Testis (tissue), 3 donors: Measurements from ENCODE around the gene FAM163B. TPM values are rescaled to one million over a fixed set of nuclear protein-coding genes. Genes with fewer than 3 reads are reported as not detected.

ENCODE experiments used
- DNase-seq: peaks from one replicate; pipeline ENCODE4 v3.0.0-alpha.2; 2019
- H3K27ac ChIP-seq, 2 donors: fragments of 200-600 bp; sonication (generic); one replicate each; pipeline ENCODE4 v1.5.1; 2019
- H3K27me3 ChIP-seq: fragments of 200-600 bp; sonication (generic); one replicate; pipeline ENCODE4 v1.5.1; 2019
- H3K36me3 ChIP-seq: fragments of 200-600 bp; sonication (generic); one replicate; pipeline ENCODE4 v1.5.1; 2017; ENCODE audit warnings: low read depth; ENCODE audit errors: missing control alignments
- H3K4me1 ChIP-seq: fragments of 200-600 bp; sonication (generic); one replicate; pipeline ENCODE4 v1.5.1; 2019
- H3K4me3 ChIP-seq, 2 donors: fragments of 200-600 bp; sonication (generic); one replicate each; pipeline ENCODE4 v1.5.1; 2017 to 2019
- H3K9me3 ChIP-seq: fragments of 200-600 bp; sonication (generic); one replicate; pipeline ENCODE4 v1.5.1; 2017
- CTCF ChIP-seq, 3 experiments: fragments of 450-650 bp in 2 of 3; fragments of 200-600 bp in 1 of 3; sonication (generic) in 1 of 3; IDR thresholded peaks; one replicate each; pipeline ENCODE4 v1.5.1; 2016 to 2019; ENCODE audit warnings: antibody characterized with exemption in 3 of 3, mild to moderate bottlenecking in 2 of 3, moderate library complexity in 1 of 3
- POLR2A ChIP-seq: fragments of 450-650 bp; IDR thresholded peaks from one replicate; pipeline ENCODE4 v1.6.1; 2017; ENCODE audit warnings: antibody characterized with exemption, mild to moderate bottlenecking, moderate library complexity
- WGBS, 2 donors: methylation state at CpG; one replicate each; pipeline ENCODE4 v1.1.5; 2018; 5-methylcytosine and 5-hydroxymethylcytosine counted together
- intact Hi-C: fragments of 100-400 bp; cut with DNase I; formaldehyde crosslinking; loops from one replicate; pipeline ENCODE4 v1.15.1; 2023; ENCODE audit warnings: low total_unique reads
- polyA plus RNA-seq: library from polyadenylated mRNA; stranded (reverse); fragments of 350-450 nt; fragmentation: Illumina TruSeq; extraction: RNeasy Lipid Tissue Mini Kit (QIAGEN cat#74804); gene quantifications from one replicate; pipeline ENCODE4 v1.2.3, GENCODE V29; 2014; ENCODE audit warnings: low read depth, low replicate concordance; ENCODE audit not compliant: insufficient read depth
- total RNA-seq, 2 donors: library from RNA; depleted of rRNA; stranded (reverse); fragments of >200 nt; gene quantifications; one replicate each; pipeline ENCODE4 v1.2.3, GENCODE V29; 2016

Gene FAM163B
- total and polyA plus RNA-seq, 3 donors from 2014 or later = 2.2 to 3.8 (median 2.8) TPM

GRCh38 chr9:133584559-133585476 is 24.4 kb downstream of the FAM163B start:
- H3K4me1 ChIP-seq = peaks cover 11% of the 10 kb centered on the region
- no peak for TF ChIP-seq POLR2A
- no peak for TF ChIP-seq CTCF (IDR thresholded peaks at IDR 0.05)
- no peaks in the 10 kb centered on the region for H3K36me3 ChIP-seq
- H3K9me3 ChIP-seq = no peaks in the 10 kb centered on the region
- WGBS, 2 donors = 36 to 37% methylated on average over 28 of the region's 28 CpGs
- DNase-seq = peak; percentile 37
- H3K4me3 ChIP-seq = no peak overlapping the region
- H3K27ac ChIP-seq = no peak overlapping the region
- no peaks in the 10 kb centered on the region for H3K27me3 ChIP-seq
- intact Hi-C loops = no loop called here

GRCh38 chr9:133584167-133584558 is 25.0 kb downstream of the FAM163B start:
- intact Hi-C loops = no loop called here
- 75% methylated on average over 5 of the region's 5 CpGs for WGBS, 2 donors

GRCh38 chr9:133583586-133583985 is 25.6 kb downstream of the FAM163B start:
- Histone ChIP-seq H3K4me3 (no peak overlapping the region), H3K36me3 (no peaks in the 10 kb centered on the region), H3K9me3 (no peaks in the 10 kb centered on the region), H3K4me1 (peaks cover 11% of the 10 kb centered on the region), H3K27ac (no peak overlapping the region), H3K27me3 (no peaks in the 10 kb centered on the region)
- 87 to 91% methylated on average over 9 to 23 of the region's 23 CpGs for WGBS, 2 donors
- intact Hi-C loops = no loop called here
- no peak for TF ChIP-seq POLR2A
- no peak for DNase-seq

More at GRCh38 chr9:133584167-133584558, 25.0 kb downstream of the FAM163B start:
- no peaks in the 10 kb centered on the region for H3K27me3 ChIP-seq
- TF ChIP-seq POLR2A = no peak
- TF ChIP-seq CTCF (IDR thresholded peaks at IDR 0.05) = no peak
- H3K36me3 ChIP-seq = no peaks in the 10 kb centered on the region
- H3K4me3 ChIP-seq = no peak overlapping the region
- no peaks in the 10 kb centered on the region for H3K9me3 ChIP-seq
- no peak for DNase-seq
- H3K27ac ChIP-seq = no peak overlapping the region
- peaks cover 11% of the 10 kb centered on the region for H3K4me1 ChIP-seq

GRCh38 chr9:133583111-133583510 is 26.1 kb downstream of the FAM163B start:
- Histone ChIP-seq H3K36me3 (no peaks in the 10 kb centered on the region), H3K4me1 (peaks cover 11% of the 10 kb centered on the region), H3K4me3 (no peak overlapping the region), H3K9me3 (no peaks in the 10 kb centered on the region), H3K27ac (no peak overlapping the region), H3K27me3 (no peaks in the 10 kb centered on the region)
- DNase-seq = no peak
- no peak for TF ChIP-seq POLR2A
- TF ChIP-seq CTCF (IDR thresholded peaks at IDR 0.05) = no peak
- WGBS, 2 donors = 86 to 88% methylated on average over 1 to 3 of the region's 3 CpGs
- intact Hi-C loops = no loop called here

- no peaks in the 10 kb centered on the region for H3K9me3 ChIP-seq
- H3K4me1 ChIP-seq = peaks cover 12% of the 10 kb centered on the region
- H3K27me3 ChIP-seq = no peaks in the 10 kb centered on the region
- no peaks in the 10 kb centered on the region for H3K36me3 ChIP-seq
- no peak for TF ChIP-seq CTCF (IDR thresholded peaks at IDR 0.05)
- no peak for TF ChIP-seq POLR2A
- no peak overlapping the region for H3K27ac ChIP-seq
- no peak overlapping the region for H3K4me3 ChIP-seq
- DNase-seq = no peak
- intact Hi-C loops = no loop called here
- 83 to 89% methylated on average over 1 to 14 of the region's 14 CpGs for WGBS, 2 donors
Measured at GRCh38 chr9:133582501-133583045, 26.6 kb downstream of the FAM163B start.
